Activated CD4-positive, CD25-positive, alpha-beta regulatory T cell (primary cell): ENCODE results near the gene TBC1D32.
"Not testable (repeated sequence)": the region's sequence is repeated elsewhere in the genome, so short reads cannot be mapped to it uniquely, and the experiment has no call there.

ENCODE experiments used
- DNase-seq, 4 experiments: peaks; one replicate each; lab custom pipeline; 2025; lab: John Stamatoyannopoulos, UW

Gene TBC1D32

DNA sequence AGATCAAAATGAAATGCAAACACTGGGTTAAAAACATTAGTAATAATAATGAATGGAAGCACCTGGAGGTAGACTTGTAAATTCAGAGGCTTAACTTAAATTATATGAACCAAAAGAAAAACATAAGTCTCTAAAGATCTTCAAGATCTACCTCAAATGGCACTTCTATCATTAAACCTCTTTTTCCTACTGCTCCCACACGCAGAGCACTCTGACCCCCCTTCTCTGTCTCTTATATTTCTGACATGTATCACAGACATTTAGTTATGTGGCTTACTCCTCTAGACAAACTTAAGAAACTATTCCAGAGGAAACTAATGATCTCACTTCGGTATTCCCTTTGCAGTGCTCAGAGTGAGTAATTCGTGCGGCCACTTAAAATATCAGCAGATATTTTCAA lies 1.1 kb downstream of the TBC1D32 start:
- no peak for DNase-seq

DNA sequence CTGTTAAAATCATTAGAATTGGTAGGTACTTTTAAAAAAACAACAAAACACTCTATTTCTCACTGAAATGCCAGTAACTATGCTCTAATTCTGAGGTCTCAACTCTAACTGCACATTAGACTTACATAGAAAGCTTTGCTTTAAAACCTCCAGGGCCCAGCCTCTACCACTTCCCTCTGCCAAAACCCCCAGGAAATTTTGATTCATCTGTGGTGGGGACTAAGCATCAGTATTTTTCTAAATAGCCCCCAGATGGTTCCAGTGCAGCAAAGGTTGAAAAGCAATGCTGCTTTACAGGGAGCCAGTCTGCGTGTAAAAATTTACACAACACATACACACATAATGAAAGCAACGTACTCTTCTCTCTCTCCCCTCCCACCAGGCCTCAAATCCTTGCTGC lies 3.8 kb downstream of the TBC1D32 start:
- no peak for DNase-seq

DNA sequence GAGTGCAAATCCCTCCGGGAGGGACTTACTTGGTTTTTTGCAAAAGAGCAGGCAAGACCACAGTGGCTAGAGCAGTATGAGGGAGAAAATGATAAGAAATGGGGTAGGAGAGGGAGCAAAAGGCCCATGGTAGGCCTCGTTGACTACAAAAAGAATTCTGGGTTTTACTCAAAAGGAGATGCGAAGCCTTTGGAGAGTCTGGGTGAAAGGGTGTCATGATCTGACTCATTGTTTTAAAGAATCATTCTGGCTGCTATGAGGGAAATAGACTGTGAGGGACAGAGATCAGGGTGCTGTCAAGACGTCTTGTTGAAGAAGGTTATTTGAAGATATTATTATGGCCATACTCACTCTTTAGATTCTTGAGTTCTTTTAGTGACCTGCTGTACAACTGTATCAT lies 13.0 kb downstream of the TBC1D32 start:
- DNase-seq: no peak

DNA sequence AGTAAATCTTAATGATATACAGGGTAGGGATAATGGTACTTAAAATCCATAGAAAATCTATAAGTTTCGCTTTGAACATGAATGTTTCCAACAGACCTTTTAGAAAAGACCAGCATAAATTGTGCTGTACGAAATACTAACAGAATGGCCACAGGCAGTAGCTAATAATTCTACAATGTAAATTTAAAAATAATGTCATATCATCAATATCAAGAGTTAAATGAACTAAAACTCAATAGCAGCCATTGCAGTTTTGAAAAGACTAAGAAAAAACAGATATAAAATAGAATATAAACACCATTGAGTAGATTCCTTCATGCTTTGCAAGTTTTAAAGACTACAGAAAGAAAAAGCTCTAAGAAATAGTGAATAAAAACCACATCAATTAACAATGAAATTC lies 14.7 kb downstream of the TBC1D32 start:
- DNase-seq: no peak

DNA sequence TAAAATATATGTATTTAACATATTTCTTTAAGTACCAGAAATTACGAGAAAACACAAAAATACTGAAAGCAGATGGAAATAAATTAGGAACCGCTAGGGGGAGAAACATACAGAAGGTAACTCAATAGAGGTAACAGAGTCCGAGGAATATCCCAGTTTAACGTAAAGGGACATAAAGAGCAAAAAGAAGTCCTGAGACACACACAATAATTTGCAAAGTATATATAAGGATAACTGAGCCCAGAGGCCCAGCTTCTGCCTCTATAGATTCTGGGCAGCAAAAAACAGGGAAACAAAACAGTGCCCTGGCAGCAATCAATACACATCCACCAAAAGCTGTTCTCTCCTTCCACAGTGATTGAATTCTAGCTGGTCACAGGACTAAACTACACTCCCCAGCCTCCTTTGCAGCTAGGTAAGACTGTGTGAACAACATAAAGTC lies 15.1 kb downstream of the TBC1D32 start:
- no peak for DNase-seq

DNA sequence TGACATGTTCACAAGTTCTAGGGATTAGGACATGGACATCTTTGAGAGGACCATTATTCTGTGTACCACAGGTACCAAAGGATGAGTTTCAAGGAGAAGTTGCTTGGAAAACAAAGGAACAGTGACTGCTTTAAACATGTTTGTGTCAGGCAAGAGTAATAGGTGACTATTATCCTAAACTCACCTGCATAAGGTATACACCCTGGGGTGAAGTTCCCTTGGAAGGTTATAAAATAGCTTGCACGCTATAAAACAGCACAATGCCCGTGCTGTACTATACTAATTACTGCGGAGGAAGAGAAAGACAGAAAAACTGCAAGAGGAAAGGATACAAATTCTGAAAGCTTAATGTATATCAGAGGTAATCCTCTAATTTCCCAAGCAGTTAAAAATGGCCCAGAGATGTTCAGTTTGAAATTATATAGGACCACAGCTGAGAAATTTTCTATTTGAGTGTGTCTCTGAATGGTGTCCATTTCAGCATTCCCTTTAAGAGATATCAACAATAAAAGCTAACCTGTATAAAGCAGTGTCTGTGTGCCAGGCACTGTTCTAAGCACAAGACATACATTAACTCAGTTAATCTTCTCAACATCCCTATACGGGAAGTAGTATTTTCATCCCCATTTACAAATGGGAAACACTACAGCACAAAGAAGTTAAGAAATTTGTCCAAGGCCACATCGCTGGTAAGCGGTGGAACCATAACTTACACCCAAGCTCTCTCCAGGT lies 19.7 kb downstream of the TBC1D32 start:
- no peak for DNase-seq

DNA sequence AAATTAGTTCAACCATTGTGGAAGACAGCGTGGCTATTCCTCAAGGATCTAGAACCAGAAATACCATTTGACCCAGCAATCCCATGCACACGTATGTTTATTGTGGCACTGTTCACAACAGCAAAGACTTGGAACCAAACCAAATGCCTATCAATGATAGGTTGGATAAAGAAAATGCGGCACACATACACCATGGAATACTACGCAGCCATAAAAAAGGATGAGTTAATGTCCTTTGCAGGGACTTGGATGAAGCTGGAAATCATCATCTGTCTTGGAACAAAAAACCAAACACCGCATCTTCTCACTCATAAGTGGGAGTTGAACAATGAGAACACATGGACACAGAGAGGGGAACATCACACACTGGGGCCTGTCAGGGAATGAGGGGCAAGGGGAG lies 22.5 kb downstream of the TBC1D32 start:
- DNase-seq: not testable (repeated sequence)

DNA sequence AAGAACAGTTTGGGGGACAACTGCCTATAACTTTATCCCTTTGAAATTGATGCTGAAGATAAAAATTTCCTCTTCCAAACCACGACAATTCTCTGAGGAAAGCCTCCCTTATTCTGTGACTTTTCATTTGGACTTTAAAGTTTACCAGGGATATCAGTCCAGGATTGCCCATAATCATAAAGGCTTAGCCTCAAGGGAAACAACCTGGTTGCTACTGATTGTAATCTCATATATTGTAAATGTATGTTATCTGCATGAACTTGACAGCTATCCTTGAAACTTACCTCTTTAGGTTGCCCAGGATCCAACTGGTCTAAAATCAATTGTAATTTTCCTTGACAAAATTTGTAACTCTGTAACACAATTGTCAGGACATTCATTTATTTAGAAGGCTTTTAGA lies 23.8 kb downstream of the TBC1D32 start:
- DNase-seq: no peak

DNA sequence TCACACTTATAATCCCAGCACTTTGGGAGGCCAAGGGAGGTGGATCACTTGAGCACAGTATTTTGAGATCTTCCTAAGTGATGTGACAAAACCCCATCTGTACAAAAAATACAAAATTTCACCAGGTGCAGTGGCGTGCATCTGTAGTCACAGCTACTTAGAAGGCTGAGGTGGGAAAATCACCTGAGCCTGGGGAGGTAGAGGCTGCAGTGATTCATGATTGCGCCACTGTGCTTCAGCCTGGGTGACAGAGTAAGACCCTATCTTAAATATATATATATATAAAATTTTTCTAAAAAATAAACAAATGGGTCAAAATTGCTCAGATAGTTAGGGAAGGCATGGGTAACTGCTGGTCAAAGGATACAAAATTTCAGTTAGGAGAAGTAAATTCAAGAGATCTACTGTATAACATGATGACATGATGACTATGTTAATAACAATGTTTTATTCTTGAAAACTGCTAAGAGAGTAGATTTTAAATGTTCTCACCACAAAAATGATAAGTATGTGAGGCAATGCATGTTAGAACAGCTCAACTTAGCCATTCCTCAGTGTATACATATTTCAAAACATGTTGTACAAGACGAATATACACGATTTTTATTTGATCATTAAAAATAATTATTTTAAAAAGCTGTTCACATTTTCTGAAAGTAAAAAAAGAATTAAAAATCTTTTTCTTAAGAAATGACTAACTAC lies 24.4 kb downstream of the TBC1D32 start:
- DNase-seq: no peak

DNA sequence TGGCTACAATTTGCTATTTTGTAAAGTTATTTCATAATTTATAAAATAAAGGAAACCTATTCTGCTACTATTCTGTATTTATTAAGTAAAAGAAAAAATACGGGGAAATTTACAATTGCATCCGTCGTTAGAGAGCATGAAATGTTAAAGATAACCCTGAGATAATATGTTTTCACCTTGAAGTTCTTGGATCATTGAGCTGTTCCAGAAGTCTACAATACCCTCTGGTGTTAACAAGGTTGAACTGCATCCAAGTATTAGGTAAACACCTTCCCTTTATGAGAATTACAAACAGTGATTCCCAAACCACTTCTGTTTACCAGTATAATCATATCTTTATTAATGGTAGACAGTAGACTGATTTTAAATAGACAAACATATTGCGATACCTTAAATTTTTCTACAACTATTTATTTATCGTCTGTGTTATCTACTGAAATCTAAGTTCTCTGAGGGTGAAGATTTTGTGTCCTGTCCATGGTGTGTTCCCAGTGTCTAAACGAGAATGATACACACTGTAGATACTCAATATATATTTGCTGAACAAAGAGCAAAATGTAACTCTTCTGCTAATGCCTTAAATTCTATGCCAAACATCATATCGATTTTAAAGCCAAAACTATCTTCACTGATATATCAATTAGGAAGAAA lies 28.2 kb downstream of the TBC1D32 start:
- no peak for DNase-seq

DNA sequence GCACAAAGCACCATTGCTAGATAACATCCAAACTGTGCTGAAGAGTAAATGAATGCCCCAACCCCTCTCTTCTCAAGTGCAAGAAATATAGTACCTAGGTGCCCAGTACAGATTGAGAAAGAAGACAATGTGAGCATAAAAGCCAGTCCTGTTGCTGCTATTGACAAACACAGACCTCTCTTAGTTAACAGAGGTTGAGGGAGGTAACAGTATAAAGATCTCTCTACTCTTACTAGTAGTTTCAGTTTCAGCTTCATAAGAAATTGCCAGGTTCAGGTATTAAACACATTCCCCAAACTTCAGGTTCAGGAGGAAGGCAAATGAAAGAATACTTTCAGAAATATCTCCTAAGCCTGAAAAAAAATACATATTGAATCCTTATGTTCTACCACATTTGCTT lies 31.4 kb downstream of the TBC1D32 start:
- no peak for DNase-seq

DNA sequence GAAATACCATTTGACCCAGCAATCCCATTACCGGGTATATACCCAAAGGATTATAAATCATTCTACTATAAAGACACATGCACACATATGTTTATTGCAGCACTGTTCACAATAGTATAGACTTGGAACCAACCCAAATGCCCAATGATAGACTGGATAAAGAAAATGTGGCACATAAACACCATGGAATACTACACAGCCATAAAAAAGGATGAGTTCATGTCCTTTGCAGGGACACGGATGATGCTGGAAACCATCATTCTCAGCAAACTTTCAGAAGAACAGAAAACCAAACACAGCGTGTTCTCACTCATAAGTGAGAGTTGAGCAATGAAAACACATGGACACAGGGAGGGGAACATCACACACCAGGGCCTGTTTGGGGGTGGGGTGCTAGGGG lies 33.1 kb downstream of the TBC1D32 start:
- not testable (repeated sequence) for DNase-seq

DNA sequence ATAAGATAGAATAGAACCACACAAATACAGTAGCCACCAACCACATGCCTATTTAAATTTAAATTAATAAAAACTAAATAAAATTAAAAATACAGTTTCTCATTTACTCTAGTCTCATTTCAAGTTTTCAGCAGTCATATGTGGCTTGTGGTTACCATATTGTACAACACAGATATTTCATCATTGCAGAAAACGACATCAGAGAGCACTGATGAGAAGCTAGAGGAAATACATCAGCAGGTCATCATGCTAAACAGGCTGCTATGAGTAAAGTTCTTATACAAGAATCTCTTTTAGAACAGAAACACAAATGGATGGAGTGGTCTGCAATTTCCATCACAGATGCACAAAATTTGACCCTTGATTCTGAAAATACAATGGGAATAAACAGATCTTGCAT lies 36.6 kb downstream of the TBC1D32 start:
- no peak for DNase-seq

DNA sequence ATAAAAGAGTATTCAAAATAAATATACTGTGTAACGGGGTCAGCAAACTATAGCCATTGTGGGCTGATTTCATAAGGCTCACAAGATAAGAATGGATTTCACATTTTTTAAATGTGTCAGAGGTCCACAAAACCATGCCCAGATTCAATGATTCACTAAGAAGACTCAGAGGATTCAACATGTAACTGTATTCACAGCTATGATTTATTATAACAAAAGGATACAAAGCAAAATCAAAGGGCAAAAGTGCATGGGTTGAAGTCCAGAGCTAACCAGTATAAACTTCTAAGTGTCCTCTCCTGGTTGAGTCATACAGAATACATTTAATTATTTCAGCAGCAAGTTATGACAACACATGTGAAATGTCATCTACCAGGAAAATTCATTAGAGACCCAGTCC lies 49.2 kb downstream of the TBC1D32 start:
- no peak for DNase-seq

DNA sequence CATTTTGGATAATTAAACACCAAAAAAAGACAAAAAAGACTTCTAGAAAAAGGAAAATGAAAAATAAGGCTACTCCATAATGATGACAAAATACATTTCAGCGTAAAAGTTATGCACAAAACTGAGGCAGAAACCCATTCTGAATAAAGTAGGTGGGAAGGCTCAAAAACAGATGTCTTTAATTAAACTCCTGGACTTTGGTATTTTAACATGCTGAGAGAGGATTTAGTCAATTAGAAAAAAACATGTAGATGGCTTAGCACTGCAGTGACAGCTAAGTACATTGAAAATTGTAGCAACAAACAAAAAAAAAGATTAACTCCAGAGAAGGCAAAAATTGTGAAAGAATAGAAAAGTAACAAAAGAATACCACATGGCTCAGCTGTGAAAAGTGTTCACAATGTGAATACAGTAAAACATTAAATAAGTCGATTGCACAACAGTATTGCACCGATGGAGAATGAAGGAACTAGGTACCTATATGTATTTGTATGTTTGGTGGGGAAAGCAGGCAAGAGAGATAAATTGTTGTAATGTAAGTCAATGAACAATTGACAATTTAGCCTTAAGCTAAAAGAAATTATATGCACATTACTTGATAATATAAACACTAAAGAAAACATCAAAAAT lies 59.5 kb downstream of the TBC1D32 start:
- no peak for DNase-seq

DNA sequence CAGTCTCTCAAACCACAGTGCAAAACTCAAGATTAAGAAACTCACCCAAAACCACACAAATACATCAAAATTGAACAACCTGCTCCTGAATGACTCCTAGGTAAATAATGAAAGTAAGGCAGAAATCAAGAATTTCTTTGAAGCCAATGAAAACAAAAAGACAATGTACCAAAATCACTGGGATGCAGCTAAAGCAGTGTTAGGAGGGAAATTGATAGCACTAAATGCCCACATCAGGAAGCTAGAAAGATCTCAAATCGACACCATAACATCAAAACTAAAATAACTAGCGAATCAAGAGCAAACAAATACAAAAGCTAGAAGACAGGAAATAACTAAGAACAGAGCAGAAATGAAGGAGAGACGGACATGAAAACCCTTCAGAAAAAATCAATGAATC lies 70.5 kb downstream of the TBC1D32 start:
- DNase-seq: no peak

DNA sequence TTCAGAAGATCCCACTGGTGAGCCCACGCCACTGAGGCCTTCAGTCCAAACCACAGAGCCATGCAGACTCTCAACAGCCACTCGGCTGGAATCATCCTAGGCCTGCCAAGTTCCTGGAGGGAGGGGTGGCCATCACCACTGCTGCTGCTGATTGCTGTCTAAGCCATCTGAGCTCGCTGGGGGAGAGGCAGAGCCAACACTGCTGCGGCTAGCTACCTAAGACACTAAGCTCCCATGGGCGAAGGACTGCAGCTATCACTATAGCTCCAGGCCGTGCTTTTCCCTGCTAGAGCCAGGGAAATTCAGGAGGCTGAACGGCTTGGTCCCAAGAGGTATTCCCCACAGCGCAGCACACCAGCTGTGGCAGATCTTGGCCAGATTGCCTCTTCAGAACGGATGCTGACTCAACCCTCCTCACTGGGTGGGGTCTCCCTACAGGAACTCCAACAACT lies 73.6 kb downstream of the TBC1D32 start:
- DNase-seq: no peak

DNA sequence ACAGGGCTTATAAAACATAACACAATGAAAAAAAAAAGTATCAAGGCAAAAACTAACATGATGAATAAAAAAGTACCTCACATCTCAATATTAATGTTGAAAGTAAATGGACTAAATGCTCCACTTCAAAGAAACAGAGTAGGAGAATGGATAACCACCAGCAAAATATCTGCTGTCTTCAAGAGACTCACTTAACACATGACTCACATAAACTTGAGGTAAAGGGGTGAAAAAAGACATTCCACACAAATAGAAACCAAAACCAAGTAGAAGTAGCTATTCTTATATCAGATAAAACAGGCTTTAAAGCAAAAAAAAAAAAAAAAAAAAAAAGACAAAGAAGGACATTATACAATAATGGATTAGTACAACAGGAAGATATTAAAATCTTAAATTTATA lies 86.9 kb downstream of the TBC1D32 start:
- no peak for DNase-seq

DNA sequence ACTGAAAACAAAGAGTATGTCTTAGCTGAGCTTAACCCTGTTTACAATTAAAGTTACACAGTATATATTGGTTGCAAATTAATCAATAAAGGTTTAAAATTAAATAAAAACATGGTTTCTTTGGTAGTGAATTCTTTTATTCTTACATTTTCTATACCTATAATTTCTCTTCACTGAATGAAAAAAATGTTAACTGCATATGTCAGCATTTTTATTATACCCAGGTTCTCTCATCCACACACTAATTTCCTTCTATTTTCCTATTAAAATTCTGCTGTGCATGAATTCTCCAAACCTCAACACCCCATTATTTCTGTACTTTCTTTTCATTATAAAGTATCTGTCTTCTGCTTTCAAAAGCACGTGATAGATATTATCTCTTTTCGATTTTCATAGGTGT lies 91.9 kb downstream of the TBC1D32 start:
- DNase-seq: no peak

DNA sequence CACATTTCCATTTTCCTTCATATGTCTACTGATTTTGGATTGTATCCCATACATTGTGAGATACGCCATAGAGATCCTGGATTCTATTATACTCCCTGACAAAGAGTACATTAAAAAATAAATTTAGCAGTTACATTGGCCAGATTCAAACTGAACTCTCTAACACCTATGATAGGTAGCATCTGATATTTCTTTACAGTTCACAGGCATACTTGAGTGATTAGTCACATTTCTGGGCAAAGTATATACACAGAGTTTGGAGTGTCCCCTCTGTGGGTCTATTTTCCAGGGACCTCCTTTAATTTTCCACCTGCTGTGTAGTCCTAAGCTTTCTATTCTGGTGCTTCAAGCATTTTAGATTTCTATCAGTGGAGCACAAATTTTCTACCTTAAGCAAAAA lies 96.4 kb downstream of the TBC1D32 start:
- DNase-seq: no peak

DNA sequence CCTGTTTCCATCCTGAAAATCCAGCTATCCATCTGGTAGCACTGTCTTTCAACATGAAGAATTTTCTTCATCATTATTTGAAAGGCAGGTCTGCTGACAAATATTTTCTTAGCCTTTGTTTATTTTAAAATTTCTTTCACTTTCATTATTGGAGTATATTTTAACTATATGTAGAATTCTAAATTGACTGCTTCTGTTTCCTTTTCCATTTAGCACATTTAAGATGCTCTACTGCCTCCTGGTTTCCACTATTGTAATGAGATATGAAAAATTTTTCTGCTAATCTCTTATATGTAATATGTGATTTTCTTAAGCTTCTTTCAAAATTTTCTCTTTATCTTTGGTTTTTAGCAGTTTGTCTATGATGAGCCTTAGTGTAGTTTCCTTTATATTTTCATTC lies 97.3 kb downstream of the TBC1D32 start:
- DNase-seq: no peak

DNA sequence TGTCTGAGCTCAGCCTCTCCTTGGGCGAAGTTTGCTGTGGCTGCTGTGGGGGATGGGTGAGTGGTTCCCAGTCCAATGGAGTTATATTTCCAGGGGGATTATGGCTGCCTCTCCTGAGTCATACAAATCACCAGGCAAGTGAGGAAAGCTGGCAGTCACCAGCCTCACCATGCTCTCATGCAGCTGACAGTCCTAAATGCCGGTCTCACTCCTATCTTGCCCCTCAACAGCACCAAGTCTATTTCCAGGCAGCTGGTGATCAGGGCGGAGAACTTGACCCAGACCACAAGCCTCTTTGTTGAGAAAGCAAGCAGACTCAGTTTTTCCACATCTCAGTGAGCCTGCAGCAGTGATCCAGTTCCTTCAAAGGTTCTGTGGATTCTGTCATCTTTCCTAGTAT lies 98.9 kb downstream of the TBC1D32 start:
- DNase-seq: no peak

DNA sequence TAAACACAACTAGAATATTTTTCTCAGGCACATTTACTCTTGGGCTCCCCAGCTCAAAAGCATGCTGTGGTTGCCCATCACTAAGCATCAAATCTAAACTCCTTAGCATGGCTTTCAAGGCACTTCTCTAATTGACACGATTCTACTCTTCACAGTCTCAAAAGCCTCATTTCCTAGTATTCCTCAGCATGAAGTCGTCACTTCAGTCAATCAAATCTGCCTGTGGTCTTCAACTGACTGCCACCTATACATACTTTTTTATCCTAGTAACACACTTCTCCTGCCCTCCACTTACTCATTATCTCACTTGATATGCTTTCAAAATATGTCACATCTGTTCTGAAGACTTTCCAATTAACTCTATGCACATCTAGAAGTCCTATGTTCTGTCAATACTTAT lies 110.3 kb downstream of the TBC1D32 start:
- DNase-seq: no peak
